ENCODE data around the gene FGL2.

DNA sequence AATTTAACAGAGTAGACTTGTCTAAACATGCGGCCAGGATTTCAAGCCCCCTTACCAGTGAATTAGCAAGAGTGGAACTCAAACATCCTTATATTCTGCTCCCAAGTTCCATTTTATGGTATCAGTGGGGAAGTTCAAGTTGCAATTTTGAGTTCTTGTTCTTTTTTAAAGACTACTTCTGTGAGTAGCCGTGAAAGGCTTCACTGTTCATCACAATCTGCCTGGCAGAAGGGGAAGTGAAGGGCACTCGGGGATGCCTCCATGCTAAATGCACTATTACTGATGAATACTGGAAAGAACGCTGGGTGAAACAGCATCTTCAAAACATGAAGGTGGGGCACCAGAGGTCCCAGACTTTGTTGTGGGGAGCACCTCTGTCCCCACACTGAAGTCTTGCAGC, 22.4 kb upstream of the FGL2 start:
- TF ChIP-seq POLR2A (IDR thresholded peaks at IDR 0.05; ENCODE audit: low read depth, low read length) (no peak), TAF1 (IDR thresholded peaks at IDR 0.05; ENCODE audit: low read depth, low read length) (no peak), POLR2AphosphoS5 (IDR thresholded peaks at IDR 0.05; ENCODE audit: low read depth, low read length) (no peak)

All from GM12891 (cell line).